T-helper 2 cell treated with Interferon-gamma antibody and Interleukin-4, amounts not matched to agents 100 ng/mL and 5 ng/mL, for 36 hours (primary cell): ENCODE results near the gene MTCL1. TPM values are rescaled to one million over a fixed set of nuclear protein-coding genes. Genes with fewer than 3 reads are reported as not detected.

Experiments used
- intact Hi-C: fragments of 100-400 bp; cut with micrococcal nuclease; formaldehyde crosslinking; loops from one replicate; pipeline ENCODE4 v1.15.1; 2023
- total RNA-seq: library from RNA; stranded (reverse); gene quantifications from 2 replicates; pipeline ENCODE4 v1.2.3, GENCODE V29; 2022

The MTCL1 gene
- total RNA-seq, 1 donor from 2014 or later, result 0.93 TPM

DNA sequence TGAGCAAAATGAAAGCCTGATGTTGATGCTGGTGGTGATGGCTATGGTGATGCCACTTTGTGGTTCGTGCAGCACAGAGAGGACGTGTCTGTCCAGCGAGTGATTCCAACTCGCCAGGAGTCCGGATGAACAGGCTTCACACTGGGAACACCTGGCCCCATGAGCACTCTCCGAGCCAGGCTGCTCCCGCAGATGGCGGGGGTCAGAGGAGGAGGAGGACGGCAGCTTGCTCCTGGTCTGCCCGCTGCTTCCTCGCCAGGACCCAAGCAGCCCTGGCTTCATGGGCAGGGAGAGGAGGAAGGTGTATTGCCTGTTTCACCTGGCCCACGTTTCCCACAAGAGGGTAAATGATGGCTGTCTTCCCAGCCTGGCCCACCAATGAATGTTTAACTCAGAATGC, 121.6 kb downstream of the MTCL1 start:
- intact Hi-C loops, result no loop called here

DNA sequence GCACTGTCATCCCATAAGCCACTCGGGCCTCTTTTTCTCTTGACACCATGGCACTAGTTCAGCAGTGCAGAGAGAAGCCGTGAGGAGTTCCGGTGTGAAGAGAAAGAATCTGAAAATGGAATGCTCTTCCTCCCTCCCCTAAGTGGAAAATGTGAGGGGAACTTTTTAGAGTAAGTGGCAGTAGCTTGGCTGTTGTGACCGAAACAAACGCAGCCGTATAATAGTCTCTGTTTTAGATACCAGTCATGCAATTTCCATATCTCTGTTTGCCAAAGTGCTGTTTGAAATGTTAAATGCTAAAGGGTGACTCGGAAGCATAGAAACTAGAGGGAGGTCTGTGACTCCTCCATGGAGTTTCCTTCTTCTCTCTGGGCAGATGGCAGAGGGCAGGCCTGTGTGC, 122.9 kb downstream of the MTCL1 start:
- intact Hi-C loops, result no loop called here

DNA sequence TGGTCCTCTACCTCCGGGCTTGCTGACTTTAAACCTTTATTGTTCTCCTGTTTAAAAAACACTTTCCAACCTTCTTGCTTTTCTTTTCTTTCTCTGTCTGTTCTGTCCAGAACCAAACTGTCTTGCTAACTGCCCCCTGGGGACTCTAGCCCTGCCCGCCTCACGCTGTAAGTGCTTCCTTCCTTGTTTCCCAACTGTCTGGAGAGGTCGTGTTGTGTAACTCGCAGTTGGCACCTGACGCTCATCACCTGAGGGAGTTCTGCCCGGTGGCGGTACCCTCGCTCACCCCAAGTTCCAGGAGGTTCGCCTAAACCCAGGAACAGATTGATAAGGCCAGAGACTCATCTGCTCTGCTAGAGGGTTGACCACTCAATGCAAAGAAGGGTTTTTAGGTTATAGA, 123.4 kb downstream of the MTCL1 start:
- intact Hi-C loops, result no loop called here

DNA sequence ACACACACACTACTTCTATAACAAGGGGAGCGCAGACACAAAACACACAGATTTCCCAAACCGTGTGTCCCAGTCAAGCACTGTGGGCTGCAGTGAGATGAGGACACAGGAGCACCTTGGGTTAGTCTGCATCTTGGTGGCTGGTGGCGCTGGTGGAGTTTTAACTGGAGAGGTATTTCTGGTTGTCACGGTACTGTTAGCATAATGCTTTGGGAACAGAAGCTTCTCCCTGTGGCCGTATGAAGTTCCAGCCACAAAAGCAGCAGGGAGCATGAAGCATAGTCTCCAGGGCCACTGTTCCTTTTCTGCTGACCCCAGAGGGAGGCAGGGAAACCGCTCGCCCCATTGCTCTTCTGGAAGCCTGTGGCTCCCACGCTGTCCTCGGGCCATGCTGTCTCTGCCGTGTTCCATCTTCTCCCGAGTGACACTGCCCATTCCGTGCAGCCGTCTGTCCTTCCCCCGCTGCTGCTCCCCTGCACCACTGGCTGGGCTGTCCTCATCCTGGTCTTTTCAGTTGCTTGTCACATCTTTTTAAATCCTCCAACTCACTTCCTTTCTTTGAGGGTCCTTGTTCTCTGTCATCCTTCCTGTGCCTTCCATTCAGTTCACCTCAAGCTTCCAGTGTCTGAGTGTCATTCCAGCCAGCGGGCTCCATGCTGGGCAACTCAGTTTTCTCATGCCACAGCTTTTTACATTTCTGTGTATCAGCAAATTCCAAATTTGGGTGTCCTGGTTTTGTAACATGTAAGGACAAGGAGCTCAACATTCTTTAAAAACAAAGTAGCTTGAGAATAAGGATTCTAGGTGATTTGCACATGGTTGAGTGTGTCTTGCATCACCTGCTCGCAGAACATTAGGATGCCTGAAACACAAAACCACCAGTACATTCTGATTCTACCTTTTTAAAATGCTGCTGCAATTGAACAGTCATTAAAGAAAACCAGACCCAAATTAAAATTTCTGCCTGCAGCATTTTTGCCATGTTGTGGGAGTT, 125.0 kb downstream of the MTCL1 start:
- intact Hi-C loops, result no loop called here

DNA sequence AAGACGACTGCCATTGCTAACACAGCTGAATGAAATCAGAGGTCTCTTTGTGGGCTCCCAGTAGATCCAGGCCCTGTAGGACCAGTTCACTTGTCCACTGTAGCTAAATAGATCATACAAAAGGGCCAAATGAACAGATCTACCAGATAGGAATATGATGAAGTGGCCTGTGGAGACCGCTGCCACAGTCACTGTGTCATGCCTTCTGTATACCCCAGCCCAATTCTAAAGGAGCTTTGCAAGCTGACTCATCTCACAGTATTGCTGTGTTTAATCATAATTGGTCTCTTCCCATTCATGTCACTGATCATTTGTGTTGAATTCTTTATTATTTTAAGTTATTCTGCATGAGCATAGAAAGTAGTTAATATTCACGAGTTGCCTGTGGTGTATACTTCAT, 125.8 kb downstream of the MTCL1 start:
- intact Hi-C loops, result no loop called here

DNA sequence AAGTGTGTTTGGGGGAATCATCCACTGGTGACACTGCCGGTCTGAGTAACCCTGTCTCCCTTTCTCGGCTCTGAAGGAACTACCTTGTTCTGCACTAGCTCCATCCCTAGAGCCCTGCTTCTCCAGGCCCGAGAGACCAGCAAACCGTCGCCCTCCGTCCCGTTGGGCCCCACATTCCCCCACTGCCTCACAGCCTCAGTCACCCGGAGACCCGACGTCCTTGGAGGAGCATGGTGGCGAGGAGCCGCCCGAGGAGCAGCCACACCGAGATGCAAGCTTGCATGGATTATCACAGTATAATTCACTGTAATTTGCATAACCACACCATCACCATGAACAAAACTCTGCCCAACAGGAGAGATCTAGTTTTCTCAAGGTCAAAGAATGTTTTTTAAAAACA, 126.2 kb downstream of the MTCL1 start:
- intact Hi-C loops, result no loop called here

DNA sequence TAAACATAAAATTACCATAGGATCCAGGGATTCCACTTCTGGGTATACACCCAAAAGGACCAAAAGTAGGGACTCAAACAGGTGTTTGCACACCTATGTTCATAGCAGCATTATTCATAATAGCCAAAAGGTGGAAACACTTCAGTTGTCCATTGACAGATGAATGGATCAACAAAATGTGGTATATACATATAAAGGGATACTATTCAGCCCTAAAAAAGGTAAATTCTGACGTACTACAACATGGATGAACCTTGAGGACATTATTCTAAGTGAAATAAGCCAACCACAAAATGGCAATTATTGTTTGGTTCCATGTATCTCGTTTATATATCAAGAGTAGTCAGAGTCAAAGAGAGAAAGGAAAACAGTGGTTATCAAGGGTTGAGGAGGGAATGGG, 128.1 kb downstream of the MTCL1 start:
- intact Hi-C loops, result no loop called here

DNA sequence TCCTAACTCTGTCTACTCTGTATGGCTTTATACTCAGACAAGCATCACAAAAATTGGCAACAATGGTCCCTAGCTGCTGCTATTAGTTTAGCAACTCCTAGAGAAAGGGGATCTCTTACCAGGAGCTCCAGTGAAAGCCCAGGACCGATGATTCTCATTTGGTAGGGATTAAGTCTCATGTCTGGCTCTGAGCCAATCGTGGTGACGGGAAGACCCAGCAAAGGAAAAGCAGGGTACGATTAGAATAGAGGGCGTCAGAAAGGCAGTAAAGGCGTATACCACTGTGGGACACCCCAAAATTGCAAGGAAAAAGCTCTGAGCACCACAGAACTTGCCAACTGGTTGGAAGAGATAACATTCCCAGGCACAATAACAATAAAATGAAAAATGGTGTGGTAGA, 129.5 kb downstream of the MTCL1 start:
- intact Hi-C loops, result no loop called here

DNA sequence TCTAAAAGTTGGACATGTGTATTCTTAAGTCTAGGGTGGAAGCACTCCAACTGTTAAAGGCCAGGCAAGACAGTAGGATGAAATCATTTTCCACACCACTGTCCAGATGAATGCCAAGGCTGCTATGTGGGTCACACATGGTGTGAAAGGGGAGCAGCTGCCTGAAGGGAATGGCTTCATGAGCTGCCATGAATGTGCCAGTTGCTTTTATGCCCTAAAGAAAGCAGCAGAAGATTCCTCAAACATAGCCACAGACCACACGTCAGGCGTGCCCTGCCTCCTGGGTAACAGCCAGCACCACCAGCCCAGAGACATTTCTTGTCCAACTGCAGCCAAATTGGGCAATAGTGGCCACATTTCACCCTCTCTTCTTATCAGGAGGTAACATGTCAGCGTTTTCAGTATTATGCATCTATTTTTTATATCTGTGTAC, 130.2 kb downstream of the MTCL1 start:
- intact Hi-C loops, result no loop called here

DNA sequence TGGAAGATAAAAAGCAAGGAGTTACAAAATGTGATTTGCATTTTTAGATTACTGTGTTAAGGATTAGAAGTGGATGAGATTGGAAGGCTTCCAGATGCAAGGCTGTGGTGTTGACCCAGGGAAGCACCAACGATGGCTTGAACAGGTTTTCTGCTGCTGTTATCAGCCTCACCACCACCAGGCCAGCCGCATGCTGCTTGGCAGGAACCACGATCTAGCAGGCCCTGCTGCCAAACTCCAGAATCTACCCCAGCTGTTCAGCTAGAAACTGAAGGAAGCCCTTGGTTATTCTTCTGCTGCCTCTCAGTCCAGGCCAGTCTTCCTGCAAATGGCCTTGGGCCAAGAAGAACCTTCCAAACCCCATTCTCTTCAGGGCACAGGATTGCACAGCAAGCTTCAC, 133.9 kb downstream of the MTCL1 start:
- intact Hi-C loops, result no loop called here

DNA sequence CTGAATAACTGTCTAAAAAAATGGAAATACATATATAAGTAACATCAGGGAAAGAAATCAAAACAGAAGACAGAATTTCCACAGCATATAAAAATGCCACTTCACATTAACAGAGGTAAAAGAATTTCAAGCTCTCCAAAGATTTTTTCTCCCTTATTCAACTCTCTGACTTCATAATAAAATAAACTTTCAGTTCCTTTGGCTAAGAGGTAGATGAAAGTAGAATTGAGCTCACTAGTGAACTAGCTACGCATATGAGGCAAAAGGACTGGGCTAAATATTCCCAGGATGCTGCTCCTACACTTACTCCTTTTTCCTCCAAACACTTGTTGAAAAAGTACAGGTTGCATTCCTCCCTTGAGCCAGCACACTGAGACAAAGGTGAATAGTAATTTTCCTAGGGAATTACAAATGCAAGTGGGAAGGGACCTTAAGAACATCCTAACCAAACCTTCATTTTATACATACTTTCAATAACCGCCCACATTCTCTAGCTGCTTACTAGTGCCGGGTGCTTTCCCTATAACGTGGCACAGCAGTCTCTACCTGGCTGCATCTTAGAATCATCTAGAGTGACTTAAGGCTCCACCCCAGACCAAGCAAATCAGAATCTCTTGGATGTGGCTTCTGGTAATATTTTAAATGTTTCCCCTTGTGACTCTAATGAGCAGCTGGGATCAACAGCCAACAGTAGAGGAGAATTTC, 136.6 kb downstream of the MTCL1 start:
- intact Hi-C loops, result no loop called here

DNA sequence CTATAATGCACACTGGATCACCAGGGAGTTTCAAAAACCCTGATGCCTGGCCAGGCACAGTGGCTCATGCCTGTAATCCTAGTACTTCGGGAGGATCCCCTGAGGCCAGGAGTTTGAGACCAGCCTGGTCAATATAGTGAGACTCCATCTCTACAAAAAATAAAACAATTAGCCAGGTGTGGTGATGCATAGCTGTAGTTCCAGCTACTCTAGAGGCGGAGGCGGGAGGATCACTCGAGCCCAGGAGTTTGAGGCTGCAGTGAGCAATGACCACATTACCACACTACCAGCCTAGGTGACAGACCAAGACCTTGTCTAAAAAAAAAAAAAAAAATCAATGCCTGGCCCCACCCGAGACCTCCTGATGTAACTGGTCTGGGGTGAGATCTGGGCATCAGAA, 137.2 kb downstream of the MTCL1 start:
- intact Hi-C loops, result no loop called here

DNA sequence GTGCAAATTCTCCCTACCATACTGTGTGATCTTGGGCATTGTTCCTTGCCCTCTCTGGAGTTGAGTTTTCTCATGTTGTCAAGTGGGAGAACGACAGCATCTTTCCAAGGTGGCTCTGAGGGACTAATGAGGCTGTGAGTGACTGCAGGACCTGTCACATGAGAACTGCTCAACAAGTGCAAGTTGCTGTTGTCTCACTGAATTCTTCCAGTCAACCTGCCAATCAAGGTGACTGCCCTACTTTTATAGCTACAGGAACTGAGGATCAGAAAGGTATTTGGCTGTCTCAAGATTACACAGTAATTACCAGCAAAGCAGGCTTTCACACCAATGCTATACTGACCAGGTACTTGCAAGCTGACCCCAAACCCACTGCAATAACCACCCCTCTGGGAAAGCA, 137.6 kb downstream of the MTCL1 start:
- intact Hi-C loops, result no loop called here

DNA sequence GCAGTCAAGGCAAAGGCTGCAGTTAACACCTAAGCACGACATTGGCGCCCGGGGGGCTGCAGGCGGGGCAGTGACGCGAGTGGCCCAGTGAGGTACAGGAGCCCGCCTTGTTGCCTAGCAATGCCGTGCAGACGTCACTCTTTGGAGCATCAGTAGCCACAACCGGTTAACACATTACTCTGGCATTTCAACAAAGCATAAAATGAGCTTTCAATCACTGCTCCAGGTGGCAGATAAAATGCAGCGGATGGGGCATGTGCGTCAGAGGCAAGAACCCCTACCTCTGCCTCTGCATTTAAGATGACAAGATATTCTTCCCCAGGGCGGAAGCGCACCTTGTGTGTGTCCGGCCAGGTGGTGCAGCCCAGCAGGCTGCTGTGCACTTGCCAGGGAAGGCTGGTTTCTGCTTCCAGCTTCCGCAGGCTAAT, 139.4 kb downstream of the MTCL1 start:
- intact Hi-C loops, result no loop called here

DNA sequence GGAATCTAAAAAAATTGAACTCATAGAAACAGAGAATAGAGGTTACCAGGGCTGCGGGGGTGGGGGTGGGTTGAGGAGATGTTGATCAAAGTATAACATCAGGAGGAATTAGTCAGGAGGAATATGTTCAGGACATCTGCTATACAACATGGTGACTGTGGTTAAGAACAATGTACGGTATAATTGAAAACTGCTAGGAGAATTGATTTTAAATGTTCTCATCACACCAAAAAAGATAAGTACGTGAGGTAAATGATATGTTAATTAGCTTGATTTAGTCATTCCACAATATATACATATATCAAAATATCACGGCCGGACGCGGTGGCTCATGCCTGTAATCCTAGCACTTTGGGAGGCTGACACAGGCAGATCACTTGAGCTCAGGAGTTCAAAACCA, 140.2 kb downstream of the MTCL1 start:
- intact Hi-C loops, result no loop called here

DNA sequence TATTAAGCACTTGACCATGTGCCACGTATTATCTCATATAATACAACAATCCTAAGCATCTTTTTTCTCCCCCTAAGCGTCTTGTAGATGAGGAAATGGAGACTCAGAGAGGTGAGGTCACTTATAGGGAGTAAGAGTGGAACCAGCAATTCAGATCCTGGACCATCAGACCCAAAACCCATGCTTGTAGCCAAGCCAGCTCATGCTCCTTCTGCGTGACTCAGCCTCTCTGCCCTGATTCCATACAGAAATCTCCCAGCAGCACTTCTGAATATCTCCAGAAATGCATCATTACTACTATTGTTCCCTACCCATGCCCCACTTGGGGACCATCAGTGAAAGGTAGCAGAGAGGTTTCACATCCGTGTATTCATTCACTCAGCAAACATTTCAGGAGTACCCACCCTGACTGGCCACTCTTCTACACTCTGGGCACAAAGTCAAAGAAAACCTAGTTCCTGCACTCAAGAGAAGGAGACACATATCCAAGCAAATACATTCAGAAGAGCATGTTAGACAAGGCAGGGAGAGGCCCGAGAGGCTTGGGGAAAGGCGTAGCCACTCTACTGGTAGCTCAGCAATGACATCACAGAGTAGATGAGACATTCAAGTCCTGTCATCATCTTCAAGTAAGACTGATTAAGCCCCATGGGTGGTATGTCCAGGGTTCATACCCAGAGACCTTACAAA, 141.9 kb downstream of the MTCL1 start:
- intact Hi-C loops, result no loop called here

DNA sequence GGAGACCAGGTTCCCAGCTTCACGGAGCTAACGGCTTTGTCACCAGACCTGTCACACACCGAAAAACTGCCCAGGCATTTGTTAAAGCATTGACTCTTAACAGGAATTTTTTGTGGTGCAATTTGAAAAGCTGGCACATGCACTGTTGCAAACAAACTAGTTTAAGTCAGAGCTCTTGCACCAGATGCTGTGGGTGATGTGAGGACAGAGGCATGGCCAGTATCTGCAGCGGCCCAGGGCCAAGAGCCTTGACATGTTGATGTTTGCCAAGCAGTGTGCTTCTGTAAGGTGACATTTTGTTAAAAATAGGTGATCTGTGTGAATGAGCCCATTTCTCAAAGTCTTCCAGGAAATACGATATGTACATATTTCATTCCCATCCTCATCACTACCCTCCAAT, 142.5 kb downstream of the MTCL1 start:
- intact Hi-C loops, result no loop called here

DNA sequence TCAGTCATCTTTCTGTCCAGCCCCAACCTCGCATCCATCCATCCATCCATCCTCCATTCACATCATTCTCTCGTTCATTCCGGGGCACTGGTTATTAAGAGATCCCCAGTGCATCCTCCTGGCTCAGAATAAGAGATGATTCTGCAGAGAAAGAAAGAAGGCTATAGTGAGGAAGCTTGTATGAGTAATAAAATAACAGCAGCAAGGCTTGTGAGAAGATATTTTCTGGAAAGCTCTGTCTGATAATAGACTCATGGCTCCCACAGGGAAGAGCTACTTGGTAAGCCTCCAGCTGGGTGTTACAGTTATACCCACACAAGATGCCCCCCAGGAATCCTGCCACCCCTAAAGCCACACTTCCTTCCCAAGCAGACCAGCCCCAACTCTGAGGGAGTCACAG, 143.2 kb downstream of the MTCL1 start:
- intact Hi-C loops, result no loop called here

DNA sequence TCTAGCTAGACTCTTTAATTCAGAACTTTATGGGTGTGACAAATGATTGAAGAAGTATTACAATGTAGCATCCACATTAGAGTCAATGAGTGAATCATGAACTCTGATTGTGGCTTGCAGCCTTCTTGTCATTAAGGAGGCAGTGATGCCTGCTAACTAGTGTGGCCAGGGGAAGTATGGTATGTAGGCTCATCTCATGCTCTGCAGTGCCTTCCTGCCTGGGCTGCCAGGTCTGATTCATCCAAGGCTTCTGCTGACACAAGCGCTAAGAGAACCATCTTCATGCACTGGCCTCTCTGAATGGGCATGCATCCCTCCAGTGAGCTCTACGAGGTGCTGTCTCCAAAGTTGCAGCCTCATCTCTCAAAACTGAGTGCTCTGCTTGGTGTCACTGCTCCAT, 144.3 kb downstream of the MTCL1 start:
- intact Hi-C loops, result no loop called here

DNA sequence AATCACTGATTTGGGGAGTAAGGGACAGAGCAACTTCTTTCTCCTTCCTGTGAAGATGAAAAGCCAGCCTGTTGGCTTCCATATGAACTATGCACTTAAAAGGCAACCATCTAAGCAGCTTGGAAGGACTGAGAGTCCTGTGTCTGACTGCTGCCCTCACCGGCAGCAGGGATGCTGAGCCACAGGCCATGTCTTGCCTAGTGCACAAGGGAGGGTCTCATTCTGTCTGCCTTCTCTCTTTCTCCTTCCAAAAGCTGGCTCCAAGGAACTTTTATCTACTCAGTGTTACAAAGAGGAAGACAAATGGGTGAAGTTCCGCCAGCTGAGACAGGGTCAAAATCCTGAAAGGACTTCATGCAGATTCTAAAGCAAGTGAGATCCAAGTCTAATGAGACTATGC, 146.3 kb downstream of the MTCL1 start:
- intact Hi-C loops, result no loop called here

DNA sequence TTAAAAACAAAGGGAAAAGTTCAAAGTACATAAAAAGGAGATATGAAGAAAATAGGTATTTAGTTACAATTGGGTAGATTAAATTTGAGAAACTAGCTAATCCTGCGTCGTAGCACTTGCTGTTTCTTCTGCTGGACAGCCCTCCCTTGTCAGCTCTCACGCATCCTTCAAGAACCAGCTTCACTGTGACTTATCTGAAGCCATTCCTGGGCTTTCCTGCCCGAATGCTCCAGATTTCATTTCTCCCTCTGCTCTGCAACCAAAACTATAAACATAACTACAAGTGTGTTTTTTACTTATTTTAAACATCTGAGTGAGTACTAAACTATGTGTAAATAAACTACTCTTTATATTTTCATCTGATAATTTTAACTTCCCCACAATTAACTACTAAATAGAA, 149.2 kb downstream of the MTCL1 start:
- intact Hi-C loops, result no loop called here

DNA sequence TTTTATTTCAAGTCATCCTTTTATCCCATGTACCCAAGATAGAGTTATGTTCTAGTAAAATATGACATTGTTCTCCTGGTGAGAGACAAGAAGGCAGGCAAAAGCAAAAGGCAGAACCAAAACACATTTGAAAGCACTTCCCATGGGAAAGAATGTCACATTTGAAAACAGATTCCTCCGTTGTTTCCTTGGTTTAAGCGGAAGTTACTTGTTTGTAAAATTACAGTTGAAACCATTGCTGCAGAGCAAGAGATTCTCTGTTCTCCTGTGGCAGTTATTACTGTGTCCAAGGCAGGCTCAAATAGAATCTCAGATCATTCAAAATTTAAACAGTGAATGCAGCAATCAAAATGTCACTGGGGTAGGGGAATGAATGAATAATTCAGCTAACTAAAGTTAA, 149.6 kb downstream of the MTCL1 start:
- intact Hi-C loops, result no loop called here
